HK-2 (cell line): ENCODE data around the gene SLC7A6.
A peak's percentile ranks its signal among the peaks of the same experiment; 100 is the strongest.
"Not testable (repeated sequence)": the region's sequence is repeated elsewhere in the genome, so short reads cannot be mapped to it uniquely, and the experiment has no call there.

Source experiments
- DNase-seq: peaks from one replicate; pipeline ENCODE4 v3.0.0-alpha.2; 2018; ENCODE audit not compliant: unreplicated experiment

Gene SLC7A6

GRCh38 chr16:68283801-68284598 lies 19.7 kb downstream of the SLC7A6 start:
- DNase-seq = no peak

GRCh38 chr16:68284847-68285246 lies 20.5 kb downstream of the SLC7A6 start:
- no peak for DNase-seq

GRCh38 chr16:68285683-68286082 lies 21.4 kb downstream of the SLC7A6 start:
- DNase-seq = no peak

GRCh38 chr16:68286153-68287074 lies 22.1 kb downstream of the SLC7A6 start:
- DNase-seq = no peak

- peak; percentile 59 for DNase-seq
Observed at GRCh38 chr16:68287276-68288251, 23.2 kb downstream of the SLC7A6 start.

GRCh38 chr16:68288252-68288650 lies 23.9 kb downstream of the SLC7A6 start:
- DNase-seq = no peak

GRCh38 chr16:68288796-68289195 lies 24.5 kb downstream of the SLC7A6 start:
- DNase-seq = not testable (repeated sequence)

GRCh38 chr16:68289202-68289601 lies 24.9 kb downstream of the SLC7A6 start:
- no peak for DNase-seq

- DNase-seq = no peak
Observed at GRCh38 chr16:68289621-68290329, 25.4 kb downstream of the SLC7A6 start.

- DNase-seq = no peak
Observed at GRCh38 chr16:68290450-68290849, 26.1 kb downstream of the SLC7A6 start.

- no peak for DNase-seq
Observed at GRCh38 chr16:68291227-68291626, 26.9 kb downstream of the SLC7A6 start.

GRCh38 chr16:68292425-68292824 lies 28.1 kb downstream of the SLC7A6 start:
- DNase-seq = no peak

GRCh38 chr16:68296291-68296690 lies 32.0 kb downstream of the SLC7A6 start:
- no peak for DNase-seq

GRCh38 chr16:68296693-68297092 lies 32.4 kb downstream of the SLC7A6 start:
- no peak for DNase-seq

GRCh38 chr16:68297908-68298307 lies 33.6 kb downstream of the SLC7A6 start:
- DNase-seq = peak; percentile 26

GRCh38 chr16:68298312-68298711 lies 34.0 kb downstream of the SLC7A6 start:
- DNase-seq = no peak

- DNase-seq = peak; percentile 64
Observed at GRCh38 chr16:68298907-68299561, 34.7 kb downstream of the SLC7A6 start.

- DNase-seq = no peak
Observed at GRCh38 chr16:68299571-68300453, 35.5 kb downstream of the SLC7A6 start.

GRCh38 chr16:68300734-68301459 lies 36.6 kb downstream of the SLC7A6 start:
- DNase-seq = peak; percentile 16
